HG03521 (cell line): ENCODE data around the gene FNTB.

Source experiments
- ATAC-seq: cut with Tn5 transposase; IDR thresholded peaks from one replicate; pipeline ENCODE4 v1.9.1; 2021; ENCODE audit warnings: mild to moderate bottlenecking, moderate library complexity; ENCODE audit not compliant: unreplicated experiment

Gene FNTB

DNA sequence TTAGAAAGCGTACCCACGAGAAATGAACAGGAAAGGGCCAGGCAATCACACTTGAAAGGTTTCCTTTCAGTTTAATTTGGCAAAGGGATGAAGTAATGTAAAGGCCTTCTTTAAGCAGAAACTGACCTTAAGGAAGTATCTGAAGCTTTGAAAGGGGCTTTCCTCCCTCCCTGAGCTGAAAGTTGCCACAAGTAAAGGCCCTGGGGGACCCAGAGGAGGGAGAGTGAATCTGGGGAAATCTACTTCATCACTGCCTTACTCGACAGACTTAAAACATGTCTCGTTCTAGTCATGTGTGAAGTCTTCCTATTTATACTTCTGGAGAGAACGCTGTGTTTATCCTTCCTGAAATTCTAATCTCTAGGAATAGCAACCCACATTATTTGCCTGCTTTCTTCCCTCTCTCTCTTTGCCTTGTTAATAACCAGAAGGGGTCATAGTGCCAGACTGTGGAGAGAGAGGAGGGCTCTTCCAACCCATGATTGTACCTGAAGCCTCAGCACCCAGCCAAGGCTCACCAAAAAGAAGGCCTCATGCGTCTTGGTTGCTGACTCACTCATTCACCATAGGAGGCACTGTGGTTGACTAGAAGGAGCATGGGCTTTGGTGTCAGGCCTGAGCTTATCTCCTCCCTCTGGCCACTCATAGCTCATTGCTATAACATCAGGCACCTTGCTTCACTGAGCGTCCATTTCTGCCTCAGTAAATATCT, 33.9 kb upstream of the FNTB start:
- peak; percentile 41 for ATAC-seq

DNA sequence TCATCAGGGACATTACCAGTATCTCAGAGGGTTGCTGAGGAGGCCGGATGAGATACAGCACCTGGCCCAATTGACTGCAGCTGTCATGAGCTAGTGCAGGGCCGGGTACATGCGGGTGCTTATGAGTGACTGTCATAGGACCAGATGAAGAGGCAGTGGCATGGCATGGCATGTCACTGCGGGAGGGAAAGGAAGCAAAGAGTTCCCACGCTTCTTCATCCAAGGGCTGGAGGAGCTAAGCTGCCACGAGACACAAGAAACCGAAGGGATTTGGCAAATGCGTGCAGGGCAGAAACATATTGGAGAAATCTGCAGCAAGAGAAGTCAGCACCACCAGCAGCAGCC, 33.4 kb upstream of the FNTB start:
- ATAC-seq: no peak

GRCh38 chr14:64953661-64954060, 33.0 kb upstream of the FNTB start:
- no peak for ATAC-seq

DNA sequence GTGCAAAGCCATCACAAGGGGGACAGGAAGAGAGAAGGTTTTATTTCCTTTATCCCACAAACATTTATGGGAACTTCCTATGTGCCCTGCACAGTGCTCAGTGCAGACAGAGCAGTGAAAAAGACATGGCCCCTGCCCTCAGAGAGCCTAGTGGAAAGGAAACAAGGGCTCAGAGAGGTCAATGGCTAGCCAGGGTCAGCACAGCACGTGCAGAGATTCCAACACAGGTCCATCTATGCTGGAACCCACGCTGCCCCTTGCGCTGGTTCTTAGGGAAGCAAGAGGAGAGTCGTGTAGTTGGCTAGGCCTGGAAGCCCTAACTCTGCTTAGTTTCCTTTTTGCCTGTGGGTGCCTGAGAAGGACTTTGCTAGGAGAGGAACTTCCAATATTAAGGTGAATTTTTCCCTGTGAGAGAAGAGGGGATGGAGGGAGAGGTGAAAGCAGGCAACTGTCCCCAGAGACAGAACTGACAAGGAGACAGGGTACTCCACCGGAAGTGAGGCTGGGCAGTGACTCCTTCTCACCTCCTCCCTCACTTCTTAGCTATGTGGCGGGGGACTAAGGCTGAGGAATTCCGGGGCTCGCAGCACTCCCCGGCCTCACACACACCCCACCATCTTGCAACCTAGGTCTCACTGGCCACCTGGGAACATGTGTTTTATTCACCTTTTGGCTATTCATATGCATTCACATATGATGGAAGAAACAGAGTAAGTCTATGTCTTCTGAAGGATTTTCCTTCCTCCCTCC, 32.0 kb upstream of the FNTB start:
- ATAC-seq: no peak

- no peak for ATAC-seq
These were observed 31.4 kb upstream of the FNTB start for GRCh38 chr14:64955297-64955696.

GRCh38 chr14:64956697-64957406, 29.8 kb upstream of the FNTB start:
- no peak for ATAC-seq

DNA sequence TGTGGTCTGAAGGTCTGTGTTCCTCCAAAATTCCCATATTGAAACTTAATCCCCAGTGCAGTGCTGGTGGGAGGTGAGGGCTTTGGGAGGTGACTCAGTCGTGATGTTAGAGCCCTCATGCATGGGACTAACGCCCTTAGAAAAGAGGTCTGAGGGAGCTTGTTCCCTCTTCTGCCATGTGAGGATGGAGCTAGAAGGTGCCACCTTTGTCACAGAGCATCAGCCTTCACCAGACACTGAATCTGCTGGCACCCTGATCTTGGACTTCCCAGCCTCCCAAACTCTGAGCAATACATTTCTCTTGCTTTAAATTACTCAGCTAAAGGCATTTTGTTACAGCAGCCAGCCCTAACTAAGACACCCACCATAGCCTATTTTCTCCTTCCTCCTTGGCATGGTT, 28.5 kb upstream of the FNTB start:
- no peak for ATAC-seq

DNA sequence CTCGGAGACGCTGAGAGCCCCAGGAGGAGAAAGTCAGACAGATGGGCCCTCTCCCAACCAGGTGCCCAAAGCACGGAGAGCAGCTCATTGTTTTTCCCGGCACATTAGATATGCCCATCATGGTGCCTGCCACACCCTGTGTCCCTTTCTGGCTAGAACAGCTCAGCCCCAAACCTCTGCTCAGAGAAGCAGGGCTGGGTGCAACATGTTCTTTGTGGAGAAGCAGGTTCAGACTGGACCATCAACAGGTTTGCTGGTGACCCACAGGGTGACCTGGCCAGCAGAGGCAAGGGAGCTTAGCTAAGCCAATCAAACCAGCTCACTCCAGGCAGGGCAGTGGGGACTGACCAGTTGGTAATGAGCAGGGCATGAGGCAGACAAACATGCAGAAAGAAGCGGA, 28.0 kb upstream of the FNTB start:
- no peak for ATAC-seq

- ATAC-seq: no peak
These were observed 25.9 kb upstream of the FNTB start for GRCh38 chr14:64960762-64961276.

GRCh38 chr14:64963611-64964010, 23.1 kb upstream of the FNTB start:
- no peak for ATAC-seq

DNA sequence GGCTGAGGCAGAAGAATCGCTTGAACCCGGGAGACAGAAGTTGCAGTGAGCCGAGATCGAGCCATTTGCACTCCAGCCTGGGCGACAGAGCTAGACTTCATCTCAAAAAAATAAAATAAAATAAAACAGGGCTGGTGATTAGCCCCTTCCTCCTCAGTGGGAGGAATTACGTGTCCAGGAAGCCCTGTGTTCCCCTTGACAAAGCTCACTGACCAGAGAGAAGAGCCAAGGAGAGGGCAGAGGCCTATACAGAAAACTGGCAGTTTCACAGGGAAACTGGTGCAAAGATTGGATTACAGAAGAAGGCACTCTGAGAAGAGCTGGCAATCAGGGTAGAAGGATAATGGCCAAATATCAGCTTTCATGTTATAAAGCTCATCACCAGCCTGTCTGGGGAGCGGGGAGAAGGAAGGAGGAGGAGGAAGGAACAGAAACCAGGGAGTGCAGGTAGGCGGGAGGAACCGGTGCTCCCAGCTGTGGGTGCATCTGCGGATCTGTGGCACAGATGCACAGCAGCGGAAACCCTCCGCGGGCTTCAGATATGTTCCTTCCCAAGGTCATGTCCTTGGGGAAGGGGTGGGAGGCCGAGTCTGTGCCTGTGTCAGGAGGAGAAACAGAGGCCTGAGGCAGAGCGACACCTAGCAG, 21.2 kb upstream of the FNTB start:
- ATAC-seq: no peak

DNA sequence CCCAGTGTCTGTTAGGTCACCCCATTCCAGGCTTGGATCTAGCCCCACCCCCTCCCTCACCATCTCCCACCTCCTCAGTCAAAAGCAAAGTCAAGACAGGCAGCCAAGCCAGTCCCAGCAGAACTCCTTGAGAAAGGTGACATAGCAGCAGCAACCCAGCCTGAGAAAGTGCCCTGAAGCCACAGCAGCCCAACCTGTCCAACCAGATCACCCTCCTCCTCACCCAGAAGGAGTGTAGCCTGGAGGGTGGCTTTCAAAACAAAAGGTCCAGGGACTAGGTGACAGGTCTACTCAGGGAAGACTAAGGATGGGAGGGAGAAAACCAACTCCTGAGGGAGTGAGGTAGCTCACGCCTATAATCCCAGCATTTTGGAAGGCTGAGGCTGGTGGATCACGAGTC, 19.7 kb upstream of the FNTB start:
- ATAC-seq: no peak

DNA sequence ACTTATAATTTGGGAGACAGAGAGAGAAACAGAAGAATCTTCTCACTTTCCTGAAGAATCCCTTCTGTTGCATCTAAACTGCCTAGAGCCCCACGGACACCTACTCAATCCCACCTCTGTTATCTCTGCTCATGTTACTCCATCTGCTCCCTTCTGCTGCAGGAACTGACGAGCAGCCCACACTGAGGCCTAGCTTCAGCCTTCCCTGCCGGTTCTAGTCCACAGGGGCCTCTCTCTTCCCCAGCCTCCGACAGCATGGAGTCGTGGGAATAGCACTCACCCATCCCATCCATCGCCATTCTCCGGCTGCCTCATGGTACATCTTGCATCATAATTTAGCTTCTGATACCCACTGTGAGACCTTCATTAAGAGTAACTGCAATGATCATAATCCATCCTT, 18.5 kb upstream of the FNTB start:
- ATAC-seq: no peak

DNA sequence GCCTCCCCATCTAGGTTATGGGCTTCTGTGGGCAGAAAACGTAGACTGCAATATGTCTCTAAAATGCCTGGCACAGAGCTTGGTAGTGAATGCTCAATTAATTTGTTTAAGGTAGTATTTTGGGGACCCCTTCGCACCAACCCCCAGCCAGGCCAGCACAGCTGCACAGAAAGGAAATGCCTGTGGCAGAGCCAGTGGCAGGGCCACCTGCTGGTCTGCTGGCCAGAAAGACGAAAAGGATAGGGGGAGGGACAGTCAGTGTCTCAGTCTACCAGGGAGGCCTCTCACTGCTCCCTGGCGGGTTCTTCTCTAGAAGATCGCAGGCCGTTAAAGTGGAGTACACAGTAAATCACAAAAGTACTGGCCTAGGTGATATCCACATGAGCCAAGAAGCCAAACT, 18.0 kb upstream of the FNTB start:
- no peak for ATAC-seq

- ATAC-seq: no peak
These were observed 16.7 kb upstream of the FNTB start for GRCh38 chr14:64970041-64970440.

DNA sequence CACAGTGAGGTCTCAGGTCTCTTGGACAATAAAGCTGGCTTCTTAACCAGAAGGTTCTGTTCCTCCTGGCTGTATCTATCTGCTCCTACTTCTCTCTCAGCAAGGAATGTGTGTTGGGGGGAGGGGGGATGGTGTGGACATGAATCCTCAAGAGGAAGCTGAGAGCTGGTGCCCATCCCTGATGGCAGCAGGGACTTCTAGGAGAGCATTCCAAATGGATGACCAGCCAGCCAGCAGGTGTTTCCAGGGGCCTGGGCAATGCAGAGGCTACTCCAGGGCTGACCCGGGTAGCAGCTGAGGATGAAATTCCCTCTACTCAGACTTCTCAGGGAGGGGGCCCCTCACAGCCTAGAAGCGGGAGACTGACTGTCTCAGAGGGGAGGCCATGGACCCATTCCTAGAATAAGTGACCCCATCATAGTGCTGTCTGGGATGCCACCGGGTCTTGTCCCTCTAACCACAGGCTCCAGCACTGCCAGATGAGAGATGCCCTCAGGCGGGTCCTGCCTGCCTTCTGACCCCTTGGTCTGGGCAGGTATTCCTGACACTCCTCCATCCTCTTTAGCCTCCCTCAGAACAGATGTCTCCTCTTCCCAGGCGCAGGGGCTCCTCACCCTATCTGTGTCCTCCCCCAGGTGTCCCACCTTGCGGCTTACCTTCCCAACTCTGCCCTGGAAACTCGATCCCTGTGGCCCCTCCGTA, 15.8 kb upstream of the FNTB start:
- no peak for ATAC-seq

GRCh38 chr14:64971491-64971942, 15.2 kb upstream of the FNTB start:
- no peak for ATAC-seq

DNA sequence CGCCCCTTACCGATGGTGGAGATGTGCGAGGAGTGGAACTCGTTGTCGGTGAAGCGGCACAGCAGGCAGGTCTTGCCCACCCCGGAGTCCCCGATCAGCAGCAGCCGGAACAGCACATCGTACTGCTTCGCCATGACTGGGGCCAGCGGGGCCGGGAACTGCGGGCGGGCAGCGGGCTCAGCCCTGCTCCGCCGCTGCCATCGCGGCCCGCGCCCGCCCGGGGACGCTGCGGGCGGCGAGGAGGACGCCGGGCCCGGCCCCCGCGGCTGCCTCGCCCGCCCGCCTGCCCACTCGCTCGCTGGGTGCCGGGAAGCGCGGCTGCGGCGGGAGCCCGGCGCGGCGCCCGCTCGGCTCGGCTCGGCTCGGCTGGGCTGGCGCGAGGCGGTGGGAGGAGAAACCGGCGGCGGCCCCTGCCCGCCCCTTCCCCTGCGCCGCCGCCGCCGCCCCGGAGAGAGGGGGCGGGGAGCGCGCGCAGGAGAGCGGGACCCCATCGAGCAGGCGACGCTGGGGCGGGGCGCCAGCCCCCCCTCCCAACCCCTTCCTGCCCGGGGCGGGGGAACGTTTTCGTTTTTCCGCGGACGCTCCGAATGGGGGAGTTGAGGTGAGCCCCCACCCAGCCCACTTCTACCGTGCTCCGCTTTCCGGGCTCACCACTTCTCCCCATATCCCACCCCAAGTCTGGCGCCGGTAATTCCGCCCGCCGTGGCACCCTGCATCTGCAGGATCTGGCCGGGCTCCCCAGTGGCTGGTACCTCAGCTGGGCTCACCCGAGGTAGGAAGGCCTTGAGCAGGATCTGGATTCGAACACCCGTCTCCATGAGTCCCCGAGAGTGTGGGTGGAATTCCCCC, 14.5 kb upstream of the FNTB start, which contains the start of gene RAB15:
Gene RAB15, minus strand, starts transcription at position 394 of the 849 bp plus-strand sequence. Its CDS starts 260 bp downstream, at position 134.
- no peak for ATAC-seq

DNA sequence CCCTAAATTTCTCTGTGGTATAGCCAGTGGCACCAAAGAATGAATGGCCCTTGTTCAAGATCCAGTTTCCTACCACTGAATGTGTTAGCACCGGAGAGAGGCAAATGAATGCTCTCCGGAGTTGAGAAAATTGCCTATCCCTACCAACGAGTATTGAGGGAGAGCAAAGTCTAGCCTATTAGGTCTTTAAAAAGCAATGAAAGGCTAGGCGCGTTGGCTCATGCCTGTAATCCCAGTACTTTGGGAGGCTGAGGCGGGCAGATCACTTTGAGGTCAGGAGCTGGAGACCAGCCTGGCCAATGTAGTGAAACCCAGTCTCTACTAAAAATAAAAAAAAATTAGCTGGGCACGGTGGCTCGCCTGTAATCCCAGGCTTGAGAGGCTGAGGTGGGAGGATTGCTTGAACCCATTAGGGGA, 13.7 kb upstream of the FNTB start:
- no peak for ATAC-seq

DNA sequence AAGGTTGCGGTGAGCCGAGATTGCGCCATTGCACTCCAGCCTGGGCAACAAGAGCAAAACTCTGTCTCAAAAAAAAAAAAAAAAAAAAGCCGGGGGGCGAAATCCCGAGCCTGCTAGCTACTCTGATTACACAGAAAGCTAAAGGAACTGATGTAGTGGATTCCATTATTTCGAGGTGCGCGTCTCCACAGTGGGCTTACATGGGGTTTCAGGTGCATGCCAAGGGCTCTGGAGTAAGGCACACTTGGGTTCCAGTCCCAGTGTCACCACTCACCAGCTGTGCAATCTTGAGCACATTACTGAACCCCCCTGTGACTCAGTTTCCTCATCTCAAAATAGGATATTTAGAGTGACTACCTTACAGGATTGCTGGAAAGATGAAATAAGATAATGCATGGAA, 12.9 kb upstream of the FNTB start:
- no peak for ATAC-seq
